RWPE2 (cell line): ENCODE results near the gene TMEM132D.
A peak's percentile ranks its signal among the peaks of the same experiment; 100 is the strongest.

ENCODE experiments used
- ATAC-seq: fragments of 200-7000 bp; cut with Tn5 transposase; 3 replicates; pipeline ENCODE4 v1.9.1; 2021; ENCODE audit warnings: low read depth
- DNase-seq: peaks from one replicate; pipeline ENCODE4 v3.0.0-alpha.2; 2020; ENCODE audit warnings: low spot score
- H3K27ac ChIP-seq: fragments of 450-650 bp; 2 replicates; pipeline ENCODE4 v1.5.1; 2017; ENCODE audit warnings: mild to moderate bottlenecking; ENCODE audit not compliant: poor library complexity, severe bottlenecking
- H3K27me3 ChIP-seq: fragments of 250-450 bp; sonication (Bioruptor Pico); 2 replicates; pipeline ENCODE4 v1.5.1; 2021; ENCODE audit warnings: mild to moderate bottlenecking, moderate library complexity; ENCODE audit not compliant: insufficient read depth, poor library complexity, severe bottlenecking
- H3K36me3 ChIP-seq: fragments of 250-450 bp; sonication (Bioruptor Pico); 2 replicates; pipeline ENCODE4 v1.5.1; 2020; ENCODE audit warnings: low read depth, mild to moderate bottlenecking, moderate library complexity
- H3K4me1 ChIP-seq: fragments of 250-450 bp; sonication (Bioruptor Pico); 2 replicates; pipeline ENCODE4 v1.5.1; 2021; ENCODE audit warnings: mild to moderate bottlenecking, moderate library complexity; ENCODE audit not compliant: insufficient read depth, poor library complexity, severe bottlenecking
- H3K4me3 ChIP-seq: fragments of 250-450 bp; sonication (Bioruptor Pico); 2 replicates; pipeline ENCODE4 v1.5.1; 2021; ENCODE audit warnings: mild to moderate bottlenecking, moderate library complexity; ENCODE audit not compliant: severe bottlenecking
- H3K9me3 ChIP-seq: fragments of 250-450 bp; sonication (Bioruptor Pico); 2 replicates; pipeline ENCODE4 v1.5.1; 2021; ENCODE audit warnings: mild to moderate bottlenecking, moderate library complexity; ENCODE audit not compliant: severe bottlenecking
- CTCF ChIP-seq: fragments of 450-650 bp; IDR thresholded peaks from one replicate; pipeline ENCODE4 v1.5.1; 2017; ENCODE audit warnings: mild to moderate bottlenecking, moderate library complexity; ENCODE audit not compliant: poor library complexity, severe bottlenecking

TMEM132D gene

GRCh38 chr12:129258781-129259318, 645.0 kb downstream of the TMEM132D start:
- Histone ChIP-seq H3K27me3 (no peaks in the 10 kb centered on the region), H3K9me3 (no peaks in the 10 kb centered on the region), H3K4me3 (no peak overlapping the region), H3K4me1 (no peaks in the 10 kb centered on the region), H3K36me3 (no peaks in the 10 kb centered on the region), H3K27ac (no peak overlapping the region)
- no peak for TF ChIP-seq CTCF
- DNase-seq (no peak), ATAC-seq (no peak)

GRCh38 chr12:129257524-129257923, 646.3 kb downstream of the TMEM132D start:
- H3K4me1 ChIP-seq: no peaks in the 10 kb centered on the region
- no peaks in the 10 kb centered on the region for H3K27me3 ChIP-seq
- no peak overlapping the region for H3K27ac ChIP-seq
- H3K9me3 ChIP-seq: no peaks in the 10 kb centered on the region
- no peak for TF ChIP-seq CTCF
- no peaks in the 10 kb centered on the region for H3K36me3 ChIP-seq
- peak; percentile 29; the same call in 1 of the 3 replicates for ATAC-seq
- H3K4me3 ChIP-seq: no peak overlapping the region
- no peak for DNase-seq

- TF ChIP-seq CTCF: no peak
- Histone ChIP-seq H3K4me3 (no peak overlapping the region), H3K9me3 (no peaks in the 10 kb centered on the region), H3K27ac (no peak overlapping the region), H3K27me3 (no peaks in the 10 kb centered on the region), H3K36me3 (no peaks in the 10 kb centered on the region), H3K4me1 (no peaks in the 10 kb centered on the region)
- DNase-seq (no peak), ATAC-seq (no peak)
Measured at GRCh38 chr12:129246630-129247029, 657.2 kb downstream of the TMEM132D start.

- H3K4me3 ChIP-seq: no peak overlapping the region
- no peak for TF ChIP-seq CTCF
- no peak overlapping the region for H3K27ac ChIP-seq
- H3K4me1 ChIP-seq: no peaks in the 10 kb centered on the region
- no peaks in the 10 kb centered on the region for H3K9me3 ChIP-seq
- DNase-seq: no peak
- ATAC-seq: no peak
- H3K36me3 ChIP-seq: no peaks in the 10 kb centered on the region
- no peaks in the 10 kb centered on the region for H3K27me3 ChIP-seq
Measured at GRCh38 chr12:129245769-129246168, 658.1 kb downstream of the TMEM132D start.

GRCh38 chr12:129241852-129242251, 662.0 kb downstream of the TMEM132D start:
- no peaks in the 10 kb centered on the region for H3K27me3 ChIP-seq
- H3K4me1 ChIP-seq: no peaks in the 10 kb centered on the region
- DNase-seq: no peak
- H3K9me3 ChIP-seq: no peaks in the 10 kb centered on the region
- H3K27ac ChIP-seq: no peak overlapping the region
- ATAC-seq: no peak
- no peaks in the 10 kb centered on the region for H3K36me3 ChIP-seq
- TF ChIP-seq CTCF: no peak
- H3K4me3 ChIP-seq: no peak overlapping the region
